ENCODE measurements around the gene CRACR2A.

CRACR2A gene

GRCh38 chr12:3622822-3623690 lies 129.9 kb downstream of the CRACR2A start:
- no peak for TF ChIP-seq ZNF384 (IDR thresholded peaks at IDR 0.05)
- no peak for TF ChIP-seq BHLHE40 (IDR thresholded peaks at IDR 0.05; ENCODE audit: borderline replicate concordance)
- no peak for TF ChIP-seq CTBP1 (IDR thresholded peaks at IDR 0.05; ENCODE audit: borderline replicate concordance)
- TF ChIP-seq FOXA1 (IDR thresholded peaks at IDR 0.05) = no peak
- no peak for TF ChIP-seq SP1 (IDR thresholded peaks at IDR 0.05)
- no peak for TF ChIP-seq ARNT (IDR thresholded peaks at IDR 0.05)
- TF ChIP-seq, protein P1, sequence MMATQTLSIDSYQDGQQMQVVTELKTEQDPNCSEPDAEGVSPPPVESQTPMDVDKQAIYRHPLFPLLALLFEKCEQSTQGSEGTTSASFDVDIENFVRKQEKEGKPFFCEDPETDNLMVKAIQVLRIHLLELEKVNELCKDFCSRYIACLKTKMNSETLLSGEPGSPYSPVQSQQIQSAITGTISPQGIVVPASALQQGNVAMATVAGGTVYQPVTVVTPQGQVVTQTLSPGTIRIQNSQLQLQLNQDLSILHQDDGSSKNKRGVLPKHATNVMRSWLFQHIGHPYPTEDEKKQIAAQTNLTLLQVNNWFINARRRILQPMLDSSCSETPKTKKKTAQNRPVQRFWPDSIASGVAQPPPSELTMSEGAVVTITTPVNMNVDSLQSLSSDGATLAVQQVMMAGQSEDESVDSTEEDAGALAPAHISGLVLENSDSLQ (IDR thresholded peaks at IDR 0.05) = no peak
- no peak for TF ChIP-seq ELF4 (IDR thresholded peaks at IDR 0.05)
- no peak for TF ChIP-seq FOXK2 (IDR thresholded peaks at IDR 0.05)
- no peak for TF ChIP-seq SUZ12 (IDR thresholded peaks at IDR 0.05)
- no peak for TF ChIP-seq TARDBP (IDR thresholded peaks at IDR 0.05)
- no peak for TF ChIP-seq HDGF (IDR thresholded peaks at IDR 0.05; ENCODE audit: borderline replicate concordance)
- ChIA-PET POLR2A (no interaction called here), CTCF (no interaction called here)
- DNase-seq (ENCODE audit: extremely low spot score) = no peak

DNA sequence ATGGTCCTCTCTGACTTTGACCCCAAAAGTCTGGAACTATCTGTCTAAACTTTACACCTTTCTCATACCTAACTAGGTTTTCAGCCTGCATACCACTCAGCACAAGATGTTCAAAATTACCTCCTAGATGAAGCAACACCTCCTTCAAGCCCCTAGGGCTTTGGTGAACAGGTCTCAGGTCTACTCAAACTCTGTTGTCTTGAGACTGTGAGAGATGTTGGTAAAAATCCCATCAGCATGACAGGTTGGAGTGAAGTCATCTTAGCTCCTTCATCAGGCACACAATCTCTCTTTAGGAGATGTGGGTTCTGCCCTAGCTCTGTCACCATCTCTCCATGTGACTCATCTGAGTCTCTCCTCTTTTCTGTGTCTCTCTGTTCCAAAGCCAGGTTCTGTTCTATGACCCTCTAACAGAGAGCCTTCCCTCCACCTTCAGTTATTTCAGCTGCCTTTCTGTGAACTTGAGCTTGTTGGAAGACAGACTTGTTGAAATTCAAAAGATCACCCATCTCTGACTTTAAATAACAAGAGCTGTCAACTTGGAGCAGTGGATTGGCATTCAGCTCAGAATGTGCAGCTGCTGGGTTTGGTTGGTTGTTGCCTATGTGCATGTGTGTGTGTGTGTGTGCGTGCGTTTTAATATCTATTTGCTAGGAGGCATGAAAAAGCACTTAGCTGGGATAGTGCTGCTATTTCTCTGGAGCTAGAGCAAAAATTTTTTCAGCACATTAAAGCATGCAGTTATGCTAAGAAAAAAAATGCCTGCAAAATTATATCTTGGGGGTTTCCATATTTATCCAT lies 130.7 kb downstream of the CRACR2A start:
- TF ChIP-seq LEF1 (IDR thresholded peaks at IDR 0.05; ENCODE audit: borderline replicate concordance) (no peak), ZNF384 (IDR thresholded peaks at IDR 0.05) (no peak), FOXM1 (IDR thresholded peaks at IDR 0.05; ENCODE audit: borderline replicate concordance) (no peak), SUZ12 (IDR thresholded peaks at IDR 0.05) (no peak), NFRKB (IDR thresholded peaks at IDR 0.05) (no peak)
- ChIA-PET CTCF (no interaction called here), POLR2A (no interaction called here)
- no peak for DNase-seq (ENCODE audit: extremely low spot score)

DNA sequence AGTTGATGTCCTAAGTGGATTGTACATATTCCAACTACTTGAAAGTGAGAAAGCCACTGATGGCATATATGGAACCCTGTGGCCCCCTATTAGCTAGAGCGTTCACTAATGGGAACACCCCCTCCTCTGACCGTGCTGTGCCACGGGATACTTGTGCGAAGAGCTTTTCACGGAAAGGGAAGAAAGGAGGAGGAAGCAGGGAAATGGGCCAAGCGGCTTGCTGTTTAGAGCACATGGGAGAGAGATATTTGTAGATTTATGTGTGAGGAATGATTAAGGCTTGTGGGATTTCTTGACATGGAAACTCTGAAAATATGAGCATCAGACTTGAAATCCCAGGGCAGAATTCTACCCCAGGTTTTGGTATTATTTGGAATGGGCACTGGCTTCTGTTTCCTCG lies 132.1 kb downstream of the CRACR2A start:
- CTCF ChIA-PET = no interaction called here
- DNase-seq (ENCODE audit: extremely low spot score) = no peak
- POLR2A ChIA-PET = no interaction called here
- no peak for TF ChIP-seq LEF1 (IDR thresholded peaks at IDR 0.05; ENCODE audit: borderline replicate concordance)
- no peak for TF ChIP-seq TARDBP (IDR thresholded peaks at IDR 0.05)
- TF ChIP-seq SUZ12 (IDR thresholded peaks at IDR 0.05) = no peak
- TF ChIP-seq FOXM1 (IDR thresholded peaks at IDR 0.05; ENCODE audit: borderline replicate concordance) = no peak
- no peak for TF ChIP-seq HDGF (IDR thresholded peaks at IDR 0.05; ENCODE audit: borderline replicate concordance)
- TF ChIP-seq L3MBTL2 (conservative IDR thresholded peaks at IDR 0.05) = no peak
- no peak for TF ChIP-seq SP1 (IDR thresholded peaks at IDR 0.05)
- TF ChIP-seq ZNF384 (IDR thresholded peaks at IDR 0.05) = no peak
- TF ChIP-seq BHLHE40 (IDR thresholded peaks at IDR 0.05; ENCODE audit: borderline replicate concordance) = no peak
- TF ChIP-seq, protein P1 (IDR thresholded peaks at IDR 0.05) = no peak
- no peak for TF ChIP-seq CTBP1 (IDR thresholded peaks at IDR 0.05; ENCODE audit: borderline replicate concordance)
- no peak for TF ChIP-seq ARNT (IDR thresholded peaks at IDR 0.05)
- TF ChIP-seq FOXK2 (IDR thresholded peaks at IDR 0.05) = no peak
- no peak for TF ChIP-seq FOXA1 (IDR thresholded peaks at IDR 0.05)

GRCh38 chr12:3617565-3617964 lies 135.3 kb downstream of the CRACR2A start:
- TF ChIP-seq FOXA1 (IDR thresholded peaks at IDR 0.05) (no peak), SP1 (IDR thresholded peaks at IDR 0.05) (no peak), CTBP1 (IDR thresholded peaks at IDR 0.05; ENCODE audit: borderline replicate concordance) (no peak), FOXM1 (IDR thresholded peaks at IDR 0.05; ENCODE audit: borderline replicate concordance) (no peak), TARDBP (IDR thresholded peaks at IDR 0.05) (no peak), ELF4 (IDR thresholded peaks at IDR 0.05) (no peak), LEF1 (IDR thresholded peaks at IDR 0.05; ENCODE audit: borderline replicate concordance) (no peak), BHLHE40 (IDR thresholded peaks at IDR 0.05; ENCODE audit: borderline replicate concordance) (no peak), ARNT (IDR thresholded peaks at IDR 0.05) (no peak), NFRKB (IDR thresholded peaks at IDR 0.05) (no peak), ZNF384 (IDR thresholded peaks at IDR 0.05) (no peak), SUZ12 (IDR thresholded peaks at IDR 0.05) (no peak), FOXK2 (IDR thresholded peaks at IDR 0.05) (no peak)
- ChIA-PET CTCF (no interaction called here), POLR2A (no interaction called here)
- DNase-seq (ENCODE audit: extremely low spot score) = no peak

DNA sequence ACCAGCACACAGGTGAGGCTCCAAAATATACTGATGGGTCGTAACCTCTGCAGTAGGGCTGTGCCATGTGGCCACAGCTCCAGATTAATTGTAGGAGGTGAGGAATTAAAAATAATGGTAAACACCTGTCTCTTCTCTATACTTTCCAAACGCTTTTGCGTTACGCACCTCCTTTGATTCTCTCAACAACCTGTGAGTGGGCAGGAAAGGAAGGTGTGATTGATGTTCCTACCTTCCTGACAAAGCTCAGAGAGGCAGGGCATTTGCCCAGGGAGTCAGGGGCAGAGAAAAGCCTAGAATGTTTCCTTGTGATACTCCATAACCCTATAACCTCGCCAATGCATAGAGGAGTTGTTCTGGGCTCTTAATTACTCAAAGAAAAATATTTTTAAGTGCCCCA lies 137.0 kb downstream of the CRACR2A start:
- ChIA-PET POLR2A (no interaction called here), CTCF (interaction anchor here (0.9 kb wide), 1 partner anchor 316 kb away, joined by 3 read pairs; no protein-coding TSS in a partner anchor)
- TF ChIP-seq L3MBTL2 (conservative IDR thresholded peaks at IDR 0.05) = no peak
- TF ChIP-seq ARNT (IDR thresholded peaks at IDR 0.05) = no peak
- TF ChIP-seq TARDBP (IDR thresholded peaks at IDR 0.05) = no peak
- no peak for TF ChIP-seq LEF1 (IDR thresholded peaks at IDR 0.05; ENCODE audit: borderline replicate concordance)
- TF ChIP-seq NFRKB (IDR thresholded peaks at IDR 0.05) = no peak
- TF ChIP-seq FOXA1 (IDR thresholded peaks at IDR 0.05) = no peak
- no peak for TF ChIP-seq FOXM1 (IDR thresholded peaks at IDR 0.05; ENCODE audit: borderline replicate concordance)
- no peak for DNase-seq (ENCODE audit: extremely low spot score)

DNA sequence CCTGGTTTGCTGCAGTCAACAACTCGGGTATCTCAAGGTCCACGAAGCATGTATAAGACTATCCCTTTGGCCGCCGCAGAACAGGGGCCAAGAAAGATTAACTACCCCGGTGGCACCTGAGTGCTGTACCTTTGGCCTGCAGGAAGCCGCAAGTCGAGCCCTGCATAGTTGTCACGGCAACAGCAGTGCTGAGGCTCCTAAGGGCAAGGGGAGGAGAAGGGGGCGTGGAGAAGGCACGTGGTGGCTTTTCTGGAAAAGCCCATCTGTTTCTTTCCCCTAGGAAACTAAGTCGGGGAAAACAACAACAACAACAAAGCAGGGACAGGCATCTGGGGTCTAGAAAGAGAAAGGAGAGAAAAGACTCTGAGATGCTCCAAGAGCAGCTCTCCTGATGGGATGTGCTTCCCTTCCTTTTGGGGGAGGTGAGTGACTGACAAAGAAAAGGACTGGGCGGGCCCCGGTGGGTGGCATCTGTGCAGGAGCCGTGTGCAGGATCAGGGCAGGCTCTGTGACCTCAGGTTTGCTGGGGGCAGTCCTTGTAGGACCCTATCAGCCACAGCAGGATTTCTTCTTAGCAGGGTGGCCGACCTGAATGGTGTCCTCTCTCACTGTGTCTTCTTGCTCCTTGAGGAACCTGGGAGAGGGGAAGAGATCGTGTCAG lies 138.0 kb downstream of the CRACR2A start:
- DNase-seq (ENCODE audit: extremely low spot score) = no peak
- TF ChIP-seq ZNF384 (IDR thresholded peaks at IDR 0.05) (no peak), ARNT (IDR thresholded peaks at IDR 0.05) (no peak), FOXM1 (IDR thresholded peaks at IDR 0.05; ENCODE audit: borderline replicate concordance) (no peak), FOXA1 (IDR thresholded peaks at IDR 0.05) (no peak), CTBP1 (IDR thresholded peaks at IDR 0.05; ENCODE audit: borderline replicate concordance) (no peak), NFRKB (IDR thresholded peaks at IDR 0.05) (no peak), HDGF (IDR thresholded peaks at IDR 0.05; ENCODE audit: borderline replicate concordance) (no peak), SUZ12 (IDR thresholded peaks at IDR 0.05) (no peak), SP1 (IDR thresholded peaks at IDR 0.05) (no peak), LEF1 (IDR thresholded peaks at IDR 0.05; ENCODE audit: borderline replicate concordance) (no peak), L3MBTL2 (conservative IDR thresholded peaks at IDR 0.05) (no peak), TARDBP (IDR thresholded peaks at IDR 0.05) (no peak), ELF4 (IDR thresholded peaks at IDR 0.05) (no peak), FOXK2 (IDR thresholded peaks at IDR 0.05) (no peak)
- TF ChIP-seq, protein P1 (IDR thresholded peaks at IDR 0.05) = no peak
- CTCF ChIA-PET = interaction anchor here (0.9 kb wide), 1 partner anchor 315 kb away, joined by 3 read pairs; no protein-coding TSS in a partner anchor
- POLR2A ChIA-PET = no interaction called here

Data from HEK293T (cell line).